Sigmoid colon (tissue), 7 donors: ENCODE data around the gene DIP2C. TPM values are rescaled to one million over a fixed set of nuclear protein-coding genes. Genes with fewer than 3 reads are reported as not detected.

Experiments
- DNase-seq: peaks from one replicate; pipeline ENCODE4 v3.0.0-alpha.2; 2019
- H3K27ac ChIP-seq, 4 donors: fragments of 200-600 bp; sonication (generic); one replicate each; pipeline ENCODE4 v1.5.1; 2016 to 2019; ENCODE audit warnings: mild to moderate bottlenecking in 1 of 4
- H3K27me3 ChIP-seq, 3 donors: fragments of 200-600 bp; sonication (generic); one replicate each; pipeline ENCODE4 v1.5.1; 2019; ENCODE audit warnings: mild to moderate bottlenecking in 1 of 3
- H3K36me3 ChIP-seq, 4 donors: fragments of 200-600 bp; sonication (generic); one replicate each; pipeline ENCODE4 v1.5.1; 2016 to 2019
- H3K4me1 ChIP-seq, 4 donors: fragments of 200-600 bp; sonication (generic); one replicate each; pipeline ENCODE4 v1.5.1; 2017 to 2019
- H3K4me3 ChIP-seq, 4 donors: fragments of 200-600 bp; sonication (generic); one replicate each; pipeline ENCODE4 v1.5.1; 2017 to 2019; ENCODE audit warnings: mild to moderate bottlenecking in 2 of 4, moderate library complexity in 1 of 4
- H3K9me3 ChIP-seq, 4 donors: fragments of 200-600 bp in 3 of 4; sonication (generic) in 3 of 4; one replicate each; pipeline versions ENCODE4 v1.5.1 to v1.6.1; 2013 to 2019
- EP300 ChIP-seq, 4 donors: sonication (generic); formaldehyde crosslinking; IDR thresholded peaks; one replicate each; pipeline ENCODE4 v1.6.1; 2017; ENCODE audit warnings: antibody characterized with exemption in 4 of 4
- POLR2A ChIP-seq, 2 donors: fragments of 450-650 bp; IDR thresholded peaks; one replicate each; pipeline ENCODE4 v1.6.1; 2016; ENCODE audit warnings: antibody characterized with exemption in 2 of 2, mild to moderate bottlenecking in 2 of 2, moderate library complexity in 2 of 2
- POLR2AphosphoS5 ChIP-seq, 4 donors: sonication (generic); formaldehyde crosslinking; IDR thresholded peaks; one replicate each; pipeline ENCODE4 v1.6.1; 2017; ENCODE audit warnings: antibody characterized with exemption in 4 of 4
- WGBS, 2 donors: extraction: QIAGEN DNeasy Blood & Tissue Kit; methylation state at CpG; one replicate each; pipeline ENCODE4 v1.1.7; 2013; 5-methylcytosine and 5-hydroxymethylcytosine counted together
- intact Hi-C: fragments of 100-400 bp; cut with DNase I; formaldehyde crosslinking; loops from one replicate; pipeline ENCODE4 v1.15.1; 2023
- polyA plus RNA-seq, 3 donors: library from polyadenylated mRNA; stranded (reverse); fragments of 200-250 nt; gene quantifications; one replicate each; pipeline ENCODE4 v1.2.3, GENCODE V29; 2013
- total RNA-seq, 4 donors: library from RNA; depleted of rRNA; stranded (reverse); fragments of >200 nt; gene quantifications; one replicate each; pipeline ENCODE4 v1.1.0, GENCODE V29; 2016
- TF ChIP-seq, protein P1 (sequence below), 4 experiments: fragments of 450-650 bp in 3 of 4; fragments of 200-600 bp in 1 of 4; IDR thresholded peaks; one replicate each; pipeline ENCODE4 v1.5.1; 2016 to 2019; ENCODE audit warnings: antibody characterized with exemption in 4 of 4, mild to moderate bottlenecking in 3 of 4, moderate library complexity in 2 of 4
- donor health status: healthy with polysubstance abuse.
- donor health status: Bipolar disorder and iron deficiency.
- donor health status: healthy.

Gene DIP2C
- total and polyA plus RNA-seq, 7 donors = 1.8 to 67.9 (median 42.1) TPM

DNA sequence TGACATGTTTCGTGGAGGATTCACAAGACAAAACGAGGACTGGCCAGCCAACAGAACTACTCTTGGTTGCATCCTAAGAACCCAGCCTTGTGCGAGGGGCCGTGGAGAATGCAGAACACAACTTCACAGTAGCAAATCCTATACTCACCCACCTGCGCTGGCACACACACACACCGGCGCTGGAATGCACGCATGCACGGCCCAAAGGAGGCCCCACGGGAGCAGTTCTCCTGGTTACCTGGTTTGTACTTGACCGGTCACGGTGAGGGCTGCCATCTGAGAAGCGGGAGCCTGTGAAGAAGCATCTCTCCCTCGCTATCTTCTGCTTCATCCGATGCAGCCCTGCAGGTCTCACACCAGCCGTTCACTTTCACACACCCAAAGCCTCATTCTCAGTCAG, 416.4 kb downstream of the DIP2C start:
- no peaks in the 10 kb centered on the region for H3K27me3 ChIP-seq
- TF ChIP-seq POLR2AphosphoS5 (IDR thresholded peaks at IDR 0.05) = no peak
- TF ChIP-seq POLR2A (IDR thresholded peaks at IDR 0.05) = no peak
- no peak for TF ChIP-seq EP300 (IDR thresholded peaks at IDR 0.05)
- TF ChIP-seq, protein P1, sequence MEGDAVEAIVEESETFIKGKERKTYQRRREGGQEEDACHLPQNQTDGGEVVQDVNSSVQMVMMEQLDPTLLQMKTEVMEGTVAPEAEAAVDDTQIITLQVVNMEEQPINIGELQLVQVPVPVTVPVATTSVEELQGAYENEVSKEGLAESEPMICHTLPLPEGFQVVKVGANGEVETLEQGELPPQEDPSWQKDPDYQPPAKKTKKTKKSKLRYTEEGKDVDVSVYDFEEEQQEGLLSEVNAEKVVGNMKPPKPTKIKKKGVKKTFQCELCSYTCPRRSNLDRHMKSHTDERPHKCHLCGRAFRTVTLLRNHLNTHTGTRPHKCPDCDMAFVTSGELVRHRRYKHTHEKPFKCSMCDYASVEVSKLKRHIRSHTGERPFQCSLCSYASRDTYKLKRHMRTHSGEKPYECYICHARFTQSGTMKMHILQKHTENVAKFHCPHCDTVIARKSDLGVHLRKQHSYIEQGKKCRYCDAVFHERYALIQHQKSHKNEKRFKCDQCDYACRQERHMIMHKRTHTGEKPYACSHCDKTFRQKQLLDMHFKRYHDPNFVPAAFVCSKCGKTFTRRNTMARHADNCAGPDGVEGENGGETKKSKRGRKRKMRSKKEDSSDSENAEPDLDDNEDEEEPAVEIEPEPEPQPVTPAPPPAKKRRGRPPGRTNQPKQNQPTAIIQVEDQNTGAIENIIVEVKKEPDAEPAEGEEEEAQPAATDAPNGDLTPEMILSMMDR (IDR thresholded peaks at IDR 0.05) = no peak
- WGBS, 2 donors = 97% methylated on average over 16 of the region's 16 CpGs
- H3K4me3 ChIP-seq = no peak overlapping the region
- no peaks in the 10 kb centered on the region for H3K4me1 ChIP-seq
- DNase-seq = no peak
- H3K36me3 ChIP-seq = peaks cover 0 to 40% (median 18%) of the 10 kb centered on the region in 4 donors
- intact Hi-C loops = no loop called here
- no peak overlapping the region for H3K27ac ChIP-seq
- H3K9me3 ChIP-seq = no peaks in the 10 kb centered on the region

- H3K27ac ChIP-seq = no peak overlapping the region
- peaks cover 0 to 27% (median 7%) of the 10 kb centered on the region in 4 donors for H3K36me3 ChIP-seq
- no peak overlapping the region for H3K4me3 ChIP-seq
- no peak for TF ChIP-seq POLR2A (IDR thresholded peaks at IDR 0.05)
- TF ChIP-seq EP300 (IDR thresholded peaks at IDR 0.05) = no peak
- TF ChIP-seq, protein P1 (IDR thresholded peaks at IDR 0.05) = no peak
- no peak for TF ChIP-seq POLR2AphosphoS5 (IDR thresholded peaks at IDR 0.05)
- no peaks in the 10 kb centered on the region for H3K27me3 ChIP-seq
- DNase-seq = no peak
- intact Hi-C loops = no loop called here
- H3K9me3 ChIP-seq = no peaks in the 10 kb centered on the region
- 91 to 94% methylated on average over 6 of the region's 6 CpGs for WGBS, 2 donors
- H3K4me1 ChIP-seq = no peaks in the 10 kb centered on the region
Measured at GRCh38 chr10:271722-272121, 417.7 kb downstream of the DIP2C start.

- Histone ChIP-seq H3K27ac (no peak overlapping the region), H3K4me3 (no peak overlapping the region), H3K36me3 (peaks cover 0 to 21% (median 5%) of the 10 kb centered on the region in 4 donors), H3K27me3 (no peaks in the 10 kb centered on the region), H3K4me1 (no peaks in the 10 kb centered on the region), H3K9me3 (no peaks in the 10 kb centered on the region)
- TF ChIP-seq POLR2A (IDR thresholded peaks at IDR 0.05) (no peak), POLR2AphosphoS5 (IDR thresholded peaks at IDR 0.05) (no peak), EP300 (IDR thresholded peaks at IDR 0.05) (no peak)
- TF ChIP-seq, protein P1 (IDR thresholded peaks at IDR 0.05) = no peak
- intact Hi-C loops = no loop called here
- WGBS, 2 donors = 76 to 81% methylated on average over 3 of the region's 3 CpGs
- DNase-seq = no peak
Measured at GRCh38 chr10:271201-271600, 418.3 kb downstream of the DIP2C start.

- intact Hi-C loops = no loop called here
- H3K27ac ChIP-seq = no peak overlapping the region
- H3K4me1 ChIP-seq = no peaks in the 10 kb centered on the region
- no peak overlapping the region for H3K4me3 ChIP-seq
- H3K9me3 ChIP-seq = no peaks in the 10 kb centered on the region
- TF ChIP-seq, protein P1 (IDR thresholded peaks at IDR 0.05) = no peak
- no peak for TF ChIP-seq POLR2AphosphoS5 (IDR thresholded peaks at IDR 0.05)
- no peak for TF ChIP-seq EP300 (IDR thresholded peaks at IDR 0.05)
- no peak for TF ChIP-seq POLR2A (IDR thresholded peaks at IDR 0.05)
- 82 to 83% methylated on average over 10 of the region's 10 CpGs for WGBS, 2 donors
- H3K36me3 ChIP-seq = peaks cover 0 to 7% (median 3%) of the 10 kb centered on the region in 4 donors
- H3K27me3 ChIP-seq = no peaks in the 10 kb centered on the region
- DNase-seq = no peak
Measured at GRCh38 chr10:269440-270074, 419.9 kb downstream of the DIP2C start.

DNA sequence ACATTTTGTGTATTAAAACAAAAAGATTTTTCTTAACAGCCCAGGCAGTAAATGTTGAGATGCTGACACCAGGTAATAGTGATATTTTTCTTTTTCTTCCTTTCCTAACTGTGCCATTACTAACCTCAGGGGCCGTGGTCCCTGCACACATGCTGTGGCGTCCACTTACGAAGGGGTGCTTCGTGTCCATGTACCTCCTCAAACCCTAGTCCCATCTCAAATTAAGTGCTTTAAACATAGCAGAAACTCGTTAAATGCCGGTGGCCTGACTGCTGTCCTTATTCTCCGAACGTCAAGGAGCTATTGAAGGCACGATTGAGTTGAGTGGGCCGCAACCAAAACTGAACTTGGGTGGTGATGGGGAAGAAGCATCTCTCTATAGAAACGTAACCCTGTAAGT, 421.8 kb downstream of the DIP2C start:
- H3K4me1 ChIP-seq = no peaks in the 10 kb centered on the region
- H3K27ac ChIP-seq = no peak overlapping the region
- H3K36me3 ChIP-seq = peaks cover 0 to 3% (median under 1%) of the 10 kb centered on the region in 4 donors
- WGBS, 2 donors = 93% methylated on average over 11 of the region's 11 CpGs
- no peak overlapping the region for H3K4me3 ChIP-seq
- DNase-seq = no peak
- no peaks in the 10 kb centered on the region for H3K9me3 ChIP-seq
- no peaks in the 10 kb centered on the region for H3K27me3 ChIP-seq
- TF ChIP-seq POLR2A (IDR thresholded peaks at IDR 0.05) = no peak
- TF ChIP-seq POLR2AphosphoS5 (IDR thresholded peaks at IDR 0.05) = no peak
- TF ChIP-seq EP300 (IDR thresholded peaks at IDR 0.05) = no peak
- TF ChIP-seq, protein P1 (IDR thresholded peaks at IDR 0.05) = no peak
- intact Hi-C loops = no loop called here
